GM10248 (cell line): ENCODE data around the gene WDR19.

Experiments used
- CTCF ChIA-PET: fragments of 300-600 bp; sonication (Branson Sonifier 250); formaldehyde crosslinking; extraction: SDS; loops from one replicate; lab custom pipeline; 2021; ENCODE audit warnings: antibody characterized with exemption; lab: Yijun Ruan, JAX
- POLR2A ChIA-PET: fragments of 350-650 bp; sonication (Branson Sonifier 250); formaldehyde crosslinking; extraction: SDS; loops from one replicate; lab custom pipeline; 2020; ENCODE audit warnings: antibody characterized with exemption; lab: Yijun Ruan, JAX
- DNase-seq: peaks from one replicate; pipeline ENCODE4 v3.0.0; 2012; ENCODE audit errors: extremely low spot score
- CTCF ChIP-seq: IDR thresholded peaks from 2 replicates; pipeline ENCODE4 v1.5.1; 2012; ENCODE audit warnings: mild to moderate bottlenecking, low read depth; ENCODE audit errors: extremely low read depth, missing control alignments, control extremely low read depth

WDR19 gene

DNA sequence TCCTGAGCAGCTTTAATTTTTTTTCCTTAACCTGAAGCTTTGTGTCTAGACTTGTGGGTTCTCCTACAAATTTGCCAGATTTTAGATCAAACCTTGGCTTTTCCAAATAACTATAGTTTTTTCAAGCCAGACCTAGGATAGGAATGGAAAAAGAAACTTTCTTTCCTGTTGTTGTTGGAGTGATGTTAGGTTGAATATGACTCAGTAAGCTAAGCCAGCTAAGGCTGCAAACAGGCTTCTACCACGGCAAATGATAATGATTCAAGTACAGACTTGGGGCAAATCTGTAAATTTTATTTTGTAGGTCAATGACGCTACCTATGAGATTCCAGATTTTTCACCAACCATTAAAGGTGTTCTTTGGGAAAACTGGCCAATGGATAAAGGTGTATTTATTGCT, 45.6 kb downstream of the WDR19 start:
- ChIA-PET POLR2A (no interaction called here), CTCF (interaction anchor here (1.5 kb wide), 1 partner anchor 11 kb away, joined by 4 read pairs; no protein-coding TSS in a partner anchor)
- TF ChIP-seq CTCF: no peak
- DNase-seq: no peak

- DNase-seq: no peak
- CTCF ChIA-PET: interaction anchor here (1.5 kb wide), 1 partner anchor 11 kb away, joined by 4 read pairs; no protein-coding TSS in a partner anchor
- no peak for TF ChIP-seq CTCF
- POLR2A ChIA-PET: no interaction called here
These were observed 46.0 kb downstream of the WDR19 start for GRCh38 chr4:39228377-39228776.

DNA sequence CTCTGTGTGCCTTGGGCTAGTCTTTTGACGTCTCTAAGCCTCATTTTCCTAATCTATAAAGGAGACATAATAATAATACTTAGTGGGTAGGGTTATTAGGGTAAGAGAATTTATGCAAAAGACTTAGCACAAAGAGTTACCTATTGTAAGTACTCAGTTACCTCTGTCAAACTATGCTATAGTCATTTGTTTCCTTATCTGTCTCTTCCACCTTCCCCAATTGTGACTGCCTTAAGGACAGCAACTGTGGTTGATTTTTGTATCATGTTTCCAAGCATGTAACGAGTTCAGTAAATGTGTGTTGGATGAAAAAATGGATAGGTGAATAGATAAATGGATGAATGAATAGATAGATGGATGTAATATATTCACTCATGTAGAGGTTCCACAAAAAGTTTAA, 48.1 kb downstream of the WDR19 start:
- DNase-seq: no peak
- ChIA-PET CTCF (interaction anchor here (1.2 to 1.4 kb wide), 3 partner anchors 11 to 64 kb away, joined by 3 to 5 read pairs (median 3); no protein-coding TSS in a partner anchor), POLR2A (no interaction called here)
- no peak for TF ChIP-seq CTCF

DNA sequence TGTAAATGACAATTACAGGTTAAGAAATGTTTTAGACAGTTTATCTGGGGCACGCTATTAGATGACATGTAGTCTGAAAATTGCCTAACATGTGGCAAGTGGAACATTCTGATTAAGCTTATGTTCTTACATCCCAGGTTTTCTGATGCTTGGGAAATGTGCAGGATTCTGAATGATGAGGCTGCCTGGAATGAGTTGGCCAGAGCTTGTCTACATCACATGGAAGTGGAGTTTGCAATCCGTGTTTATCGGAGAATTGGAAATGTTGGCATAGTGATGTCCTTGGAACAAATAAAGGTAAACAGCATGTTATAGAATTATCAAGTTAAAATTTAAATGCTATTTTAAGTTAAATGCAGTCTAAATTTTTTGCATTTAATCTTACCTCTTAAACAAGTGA, 49.3 kb downstream of the WDR19 start:
- CTCF ChIA-PET: interaction anchor here (0.7 to 1.4 kb wide), 5 partner anchors 10 to 65 kb away, joined by 3 to 5 read pairs (median 3); no protein-coding TSS in a partner anchor
- POLR2A ChIA-PET: no interaction called here
- no peak for DNase-seq
- TF ChIP-seq CTCF: no peak

DNA sequence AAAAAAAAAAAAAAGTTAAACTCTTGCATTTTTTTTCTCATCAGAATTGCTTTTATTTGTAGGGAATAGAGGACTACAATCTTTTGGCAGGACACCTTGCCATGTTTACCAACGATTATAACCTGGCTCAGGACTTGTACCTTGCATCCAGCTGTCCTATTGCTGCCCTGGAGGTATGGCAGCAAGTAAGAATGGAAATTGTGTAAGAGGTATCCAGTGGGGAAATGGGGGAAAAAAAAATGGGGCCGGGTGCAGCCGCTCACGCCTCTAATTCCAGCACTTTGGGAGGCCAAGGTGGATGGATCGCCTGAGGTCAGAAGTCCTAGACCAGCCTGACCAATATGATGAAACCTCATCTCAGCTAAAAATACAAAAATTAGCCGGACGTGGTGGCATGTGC, 49.8 kb downstream of the WDR19 start:
- no peak for DNase-seq
- no peak for TF ChIP-seq CTCF
- POLR2A ChIA-PET: no interaction called here
- CTCF ChIA-PET: interaction anchor here (1.1 to 1.4 kb wide), 3 partner anchors 10 to 65 kb away, joined by 3 to 5 read pairs (median 4); no protein-coding TSS in a partner anchor

GRCh38 chr4:39233114-39233513, 50.8 kb downstream of the WDR19 start:
- TF ChIP-seq CTCF: no peak
- CTCF ChIA-PET: interaction anchor here (1.0 to 1.5 kb wide), 3 partner anchors 33 to 330 kb away, joined by 3 to 4 read pairs (median 3); no protein-coding TSS in a partner anchor
- POLR2A ChIA-PET: no interaction called here
- DNase-seq: no peak
